Measurements from ENCODE around the gene SORT1.

The SORT1 gene

GRCh38 chr1:109357616-109358015, 40.1 kb downstream of the SORT1 start:
- Mint-ChIP-seq H3K27me3 (no peaks in the 10 kb centered on the region), H3K36me3 (ENCODE audit: low read depth) (peaks cover 25% of the 10 kb centered on the region), H3K4me3 (no peak overlapping the region), H3K27ac (no peak overlapping the region), H3K4me1 (ENCODE audit: low read depth) (peaks cover 27% of the 10 kb centered on the region), H3K9me3 (no peaks in the 10 kb centered on the region)
- intact Hi-C loops (cut with micrococcal nuclease), result loop anchor here (10.0 kb wide), 1 partner anchor 253 kb away; no protein-coding TSS in a partner anchor

DNA sequence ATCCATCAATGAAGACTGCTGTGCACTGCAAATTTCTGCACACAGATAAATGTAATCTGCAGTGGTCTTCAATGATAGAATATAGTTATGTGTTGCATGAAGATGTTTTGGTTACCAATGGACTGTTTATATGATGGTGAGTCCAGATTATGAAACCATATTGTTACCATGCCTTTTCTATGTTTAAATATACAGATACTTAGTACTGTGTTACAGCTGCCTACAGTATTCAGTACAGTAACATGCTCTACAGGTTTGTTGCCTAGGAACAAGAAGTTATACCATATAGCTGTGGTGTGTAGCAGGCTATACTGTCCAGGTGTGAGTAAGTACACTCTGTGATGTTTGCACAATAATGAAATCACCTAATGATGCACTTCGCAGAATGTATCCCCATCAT, 40.8 kb downstream of the SORT1 start:
- H3K36me3 Mint-ChIP-seq (ENCODE audit: low read depth), result peaks cover 32% of the 10 kb centered on the region
- no peak overlapping the region for H3K27ac Mint-ChIP-seq
- no peaks in the 10 kb centered on the region for H3K27me3 Mint-ChIP-seq
- no peaks in the 10 kb centered on the region for H3K9me3 Mint-ChIP-seq
- peaks cover 26% of the 10 kb centered on the region for H3K4me1 Mint-ChIP-seq (ENCODE audit: low read depth)
- no peak overlapping the region for H3K4me3 Mint-ChIP-seq
- intact Hi-C loops (cut with micrococcal nuclease), result loop anchor here (10.0 kb wide), 1 partner anchor 252 kb away; no protein-coding TSS in a partner anchor

DNA sequence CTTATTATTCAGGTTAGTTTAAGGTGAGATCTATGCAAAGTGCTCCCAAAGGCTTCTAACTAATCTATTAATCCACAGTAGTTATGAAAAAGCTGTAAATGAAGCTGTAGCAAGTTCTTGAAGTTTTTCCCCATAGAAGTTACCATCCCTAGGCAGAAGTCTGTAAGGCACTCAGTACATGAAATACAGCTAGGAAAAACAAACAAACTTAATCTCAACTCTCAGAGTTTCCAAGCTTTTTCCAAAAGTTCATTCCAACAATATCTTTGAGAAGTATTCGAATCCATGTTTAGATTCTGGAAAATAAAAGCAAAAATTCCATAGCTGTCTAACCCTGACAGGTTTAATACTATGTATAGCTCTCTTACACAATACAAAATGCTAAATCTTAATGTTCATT, 41.2 kb downstream of the SORT1 start:
- Mint-ChIP-seq H3K9me3 (no peaks in the 10 kb centered on the region), H3K27ac (no peak overlapping the region), H3K4me1 (ENCODE audit: low read depth) (peaks cover 22% of the 10 kb centered on the region), H3K4me3 (no peak overlapping the region), H3K36me3 (ENCODE audit: low read depth) (peaks cover 36% of the 10 kb centered on the region), H3K27me3 (no peaks in the 10 kb centered on the region)
- intact Hi-C loops (cut with micrococcal nuclease), result loop anchor here (10.0 kb wide), 1 partner anchor 252 kb away; no protein-coding TSS in a partner anchor

- Mint-ChIP-seq H3K27me3 (no peaks in the 10 kb centered on the region), H3K27ac (no peak overlapping the region), H3K36me3 (ENCODE audit: low read depth) (peaks cover 52% of the 10 kb centered on the region), H3K4me3 (no peak overlapping the region), H3K4me1 (ENCODE audit: low read depth) (peaks cover 10% of the 10 kb centered on the region), H3K9me3 (no peaks in the 10 kb centered on the region)
- intact Hi-C loops (cut with micrococcal nuclease), result loop anchor here (10.0 kb wide), 1 partner anchor 250 kb away; no protein-coding TSS in a partner anchor
Observed at GRCh38 chr1:109354929-109355328, 42.8 kb downstream of the SORT1 start.

- intact Hi-C loops (cut with micrococcal nuclease), result loop anchor here (10.0 kb wide), 1 partner anchor 247 kb away; no protein-coding TSS in a partner anchor
Observed at GRCh38 chr1:109351457-109351856, 46.3 kb downstream of the SORT1 start.

DNA sequence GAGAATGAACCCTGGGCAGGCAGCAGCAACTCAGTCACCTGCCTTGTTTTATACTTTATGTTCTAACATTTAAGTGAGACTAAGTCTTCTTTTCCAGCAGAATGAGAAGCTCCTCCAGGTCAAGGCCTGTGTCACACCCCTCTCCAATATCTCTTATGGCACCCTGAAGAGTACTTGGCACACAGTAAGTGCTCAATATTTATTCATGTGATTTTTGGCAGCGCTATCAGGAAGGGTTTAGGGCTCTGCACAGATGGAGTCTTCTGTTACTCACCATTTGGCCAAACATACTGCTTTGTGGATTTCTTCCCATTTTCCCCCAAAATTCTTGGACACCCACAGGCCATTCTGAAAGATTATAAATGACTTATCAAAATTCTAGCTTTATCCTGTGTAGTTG, 47.1 kb downstream of the SORT1 start:
- H3K36me3 Mint-ChIP-seq (ENCODE audit: low read depth), result peaks cover 90% of the 10 kb centered on the region
- no peaks in the 10 kb centered on the region for H3K27me3 Mint-ChIP-seq
- no peaks in the 10 kb centered on the region for H3K9me3 Mint-ChIP-seq
- H3K4me3 Mint-ChIP-seq, result no peak overlapping the region
- intact Hi-C loops (cut with micrococcal nuclease), result loop anchor here (10.0 kb wide), 1 partner anchor 246 kb away; no protein-coding TSS in a partner anchor
- H3K27ac Mint-ChIP-seq, result no peak overlapping the region
- H3K4me1 Mint-ChIP-seq (ENCODE audit: low read depth), result peaks cover 10% of the 10 kb centered on the region

More at GRCh38 chr1:109351457-109351856, 46.3 kb downstream of the SORT1 start:
- H3K9me3 Mint-ChIP-seq, result no peaks in the 10 kb centered on the region
- peaks cover 82% of the 10 kb centered on the region for H3K36me3 Mint-ChIP-seq (ENCODE audit: low read depth)
- H3K27ac Mint-ChIP-seq, result no peak overlapping the region
- no peak overlapping the region for H3K4me3 Mint-ChIP-seq
- H3K27me3 Mint-ChIP-seq, result no peaks in the 10 kb centered on the region
- H3K4me1 Mint-ChIP-seq (ENCODE audit: low read depth), result peaks cover 10% of the 10 kb centered on the region

DNA sequence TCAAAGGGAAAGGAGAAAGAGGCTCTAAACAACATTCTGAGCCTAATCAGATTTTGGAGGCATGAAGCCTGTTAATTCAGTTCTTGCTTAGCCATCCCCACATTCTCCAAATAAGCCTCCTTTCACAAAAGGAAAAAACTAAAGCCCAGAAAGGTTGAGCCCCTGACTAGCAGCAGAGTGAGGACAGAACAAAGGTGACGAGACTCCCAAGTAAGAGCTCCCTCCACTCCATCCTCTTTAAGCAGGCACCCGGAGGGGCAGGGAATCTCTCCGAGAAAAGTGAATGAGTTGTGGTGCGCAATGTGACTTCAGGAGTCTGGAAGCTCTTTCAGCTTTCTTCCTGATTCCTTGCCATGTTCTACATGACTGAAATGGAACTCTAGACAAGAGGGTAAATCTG, 47.5 kb downstream of the SORT1 start:
- Mint-ChIP-seq H3K27ac (no peak overlapping the region), H3K27me3 (no peaks in the 10 kb centered on the region), H3K9me3 (no peaks in the 10 kb centered on the region), H3K36me3 (ENCODE audit: low read depth) (peaks cover 95% of the 10 kb centered on the region), H3K4me3 (no peak overlapping the region), H3K4me1 (ENCODE audit: low read depth) (peaks cover 10% of the 10 kb centered on the region)
- intact Hi-C loops (cut with micrococcal nuclease), result loop anchor here (10.0 kb wide), 1 partner anchor 245 kb away; no protein-coding TSS in a partner anchor

DNA sequence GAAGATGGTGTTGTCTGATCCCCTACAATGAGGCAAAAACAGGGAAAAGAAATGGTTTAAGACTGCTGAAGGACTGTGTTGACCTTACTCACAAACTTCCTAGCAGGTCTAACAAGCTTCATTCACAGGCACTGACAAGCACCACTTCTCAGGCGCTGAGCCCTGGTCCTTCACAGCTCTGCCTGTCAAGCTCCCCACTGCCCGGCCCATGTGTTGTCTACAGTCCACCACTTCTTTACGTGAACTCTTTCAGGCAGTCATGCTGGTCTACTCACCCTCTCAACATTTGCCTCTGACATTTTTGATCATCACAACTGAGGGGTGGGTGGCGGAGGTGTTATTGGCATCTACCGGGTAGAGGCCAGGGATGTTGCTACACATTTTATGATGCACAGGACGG, 50.2 kb downstream of the SORT1 start:
- no peak overlapping the region for H3K27ac Mint-ChIP-seq
- H3K27me3 Mint-ChIP-seq, result no peaks in the 10 kb centered on the region
- intact Hi-C loops (cut with micrococcal nuclease), result loop anchor here (10.0 kb wide), 1 partner anchor 47 kb away; the partner anchor contains the start of gene SORT1
- no peak overlapping the region for H3K4me3 Mint-ChIP-seq
- no peaks in the 10 kb centered on the region for H3K4me1 Mint-ChIP-seq (ENCODE audit: low read depth)
- H3K9me3 Mint-ChIP-seq, result no peaks in the 10 kb centered on the region
- peaks cover 91% of the 10 kb centered on the region for H3K36me3 Mint-ChIP-seq (ENCODE audit: low read depth)

DNA sequence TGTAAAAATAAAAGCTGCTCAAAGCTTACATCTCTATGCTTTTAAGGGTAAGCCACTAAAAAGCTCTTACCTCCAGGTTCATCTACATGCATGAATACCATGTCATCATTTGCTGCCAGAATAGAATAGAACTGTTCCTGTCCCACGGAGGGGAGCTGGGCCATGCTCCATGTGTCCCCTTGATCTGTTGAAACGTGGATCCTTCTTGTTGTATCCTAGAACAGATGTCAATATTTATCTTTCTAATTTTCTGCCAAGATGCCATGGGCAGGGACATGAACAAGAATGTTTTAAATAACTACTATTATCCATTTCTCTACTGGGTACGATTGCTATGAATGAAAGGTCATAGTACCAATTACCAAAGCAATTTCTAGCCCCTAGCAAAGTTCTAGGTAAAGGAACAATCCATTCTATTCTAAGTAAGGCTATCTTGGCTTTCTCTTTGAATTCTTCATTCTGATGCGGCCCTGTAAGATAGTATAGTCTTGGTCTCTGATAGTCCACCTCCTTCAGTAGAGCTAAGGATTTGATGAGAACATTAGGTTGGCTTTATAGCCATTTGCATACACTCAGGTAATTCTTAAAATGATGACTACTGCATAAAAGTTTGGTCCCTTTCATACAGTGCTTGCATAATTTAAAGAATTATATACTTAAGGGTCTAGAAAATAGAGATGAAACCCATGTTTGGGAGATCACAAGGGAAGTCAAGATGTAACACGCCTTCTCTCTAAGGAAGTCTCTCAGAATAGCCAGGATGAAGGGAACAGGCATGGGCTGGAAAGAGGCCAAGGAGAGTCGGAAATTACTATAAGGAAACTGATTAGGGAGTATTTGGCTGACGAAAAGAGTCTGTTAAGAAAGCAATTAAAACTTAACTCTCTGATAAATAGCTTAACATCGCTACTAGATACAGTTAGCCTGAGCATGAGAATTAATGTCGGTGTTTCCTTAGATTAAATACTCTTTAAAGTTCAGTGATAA, 55.5 kb downstream of the SORT1 start:
- H3K9me3 Mint-ChIP-seq, result no peaks in the 10 kb centered on the region
- H3K27me3 Mint-ChIP-seq, result no peaks in the 10 kb centered on the region
- H3K4me3 Mint-ChIP-seq, result no peak overlapping the region
- no peak overlapping the region for H3K27ac Mint-ChIP-seq
- peaks cover 91% of the 10 kb centered on the region for H3K36me3 Mint-ChIP-seq (ENCODE audit: low read depth)
- H3K4me1 Mint-ChIP-seq (ENCODE audit: low read depth), result no peaks in the 10 kb centered on the region
- intact Hi-C loops (cut with micrococcal nuclease), result loop anchor here (10.0 kb wide), 1 partner anchor 53 kb away; the partner anchor contains the start of gene SORT1

- H3K27ac Mint-ChIP-seq, result no peak overlapping the region
- no peak overlapping the region for H3K4me3 Mint-ChIP-seq
- H3K36me3 Mint-ChIP-seq (ENCODE audit: low read depth), result peaks cover 91% of the 10 kb centered on the region
- H3K9me3 Mint-ChIP-seq, result no peaks in the 10 kb centered on the region
- no peaks in the 10 kb centered on the region for H3K27me3 Mint-ChIP-seq
- no peaks in the 10 kb centered on the region for H3K4me1 Mint-ChIP-seq (ENCODE audit: low read depth)
- intact Hi-C loops (cut with micrococcal nuclease), result no loop called here
Observed at GRCh38 chr1:109338608-109339007, 59.1 kb downstream of the SORT1 start.

GRCh38 chr1:109338091-109338490, 59.6 kb downstream of the SORT1 start:
- Mint-ChIP-seq H3K4me1 (ENCODE audit: low read depth) (no peaks in the 10 kb centered on the region), H3K36me3 (ENCODE audit: low read depth) (peaks cover 91% of the 10 kb centered on the region), H3K27me3 (no peaks in the 10 kb centered on the region), H3K4me3 (no peak overlapping the region), H3K9me3 (no peaks in the 10 kb centered on the region), H3K27ac (no peak overlapping the region)
- intact Hi-C loops (cut with micrococcal nuclease), result no loop called here

DNA sequence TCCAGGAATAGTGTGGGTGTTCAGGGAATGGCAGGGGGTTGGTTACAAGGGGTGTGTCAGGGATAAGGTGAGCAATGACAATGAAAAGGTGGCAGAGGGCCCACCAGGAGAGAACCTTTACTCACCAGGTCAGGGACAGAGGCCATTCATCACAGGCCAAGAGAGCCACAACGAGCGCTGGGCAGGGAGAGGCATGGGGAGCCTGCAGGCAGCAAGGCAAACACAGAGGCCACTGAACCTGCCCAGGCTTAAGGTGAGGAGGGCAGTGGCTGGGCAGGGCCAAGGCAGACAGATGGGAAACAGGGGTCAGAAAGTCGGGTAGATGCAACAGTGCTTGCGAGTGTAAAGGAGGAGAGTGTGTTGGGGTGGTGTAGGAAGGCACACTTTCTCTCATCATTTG, 62.6 kb downstream of the SORT1 start:
- intact Hi-C loops (cut with micrococcal nuclease), result no loop called here
- Mint-ChIP-seq H3K4me1 (ENCODE audit: low read depth) (no peaks in the 10 kb centered on the region), H3K4me3 (no peak overlapping the region), H3K27ac (no peak overlapping the region), H3K9me3 (peaks cover 21% of the 10 kb centered on the region), H3K27me3 (no peaks in the 10 kb centered on the region), H3K36me3 (ENCODE audit: low read depth) (peaks cover 100% of the 10 kb centered on the region)

- H3K27ac Mint-ChIP-seq, result no peak overlapping the region
- H3K36me3 Mint-ChIP-seq (ENCODE audit: low read depth), result peaks cover 100% of the 10 kb centered on the region
- H3K27me3 Mint-ChIP-seq, result no peaks in the 10 kb centered on the region
- no peak overlapping the region for H3K4me3 Mint-ChIP-seq
- no peaks in the 10 kb centered on the region for H3K4me1 Mint-ChIP-seq (ENCODE audit: low read depth)
- peaks cover 21% of the 10 kb centered on the region for H3K9me3 Mint-ChIP-seq
- intact Hi-C loops (cut with micrococcal nuclease), result no loop called here
Observed at GRCh38 chr1:109331113-109331512, 66.6 kb downstream of the SORT1 start.

GRCh38 chr1:109327285-109327684, 70.4 kb downstream of the SORT1 start:
- intact Hi-C loops (cut with micrococcal nuclease), result no loop called here
- Mint-ChIP-seq H3K36me3 (ENCODE audit: low read depth) (peaks cover 100% of the 10 kb centered on the region), H3K4me1 (ENCODE audit: low read depth) (no peaks in the 10 kb centered on the region), H3K27me3 (no peaks in the 10 kb centered on the region), H3K4me3 (no peak overlapping the region), H3K27ac (no peak overlapping the region), H3K9me3 (peaks cover 15% of the 10 kb centered on the region)
